Activated naive CD8-positive, alpha-beta T cell treated with anti-CD3 and anti-CD28 coated beads for 36 hours (primary cell): ENCODE measurements around the gene GAGE12J. TPM values are rescaled to one million over a fixed set of nuclear protein-coding genes. Genes with fewer than 3 reads are reported as not detected.
"Not testable (repeated sequence)": the region's sequence is repeated elsewhere in the genome, so short reads cannot be mapped to it uniquely, and the experiment has no call there.

Experiments used
- DNase-seq: peaks from one replicate; pipeline ENCODE4 v3.0.0; 2021
- H3K27ac Mint-ChIP-seq: one replicate; pipeline ENCODE4 v1.8.0; 2022; ENCODE audit warnings: mild to moderate bottlenecking, moderate library complexity, mixed read lengths
- H3K27me3 Mint-ChIP-seq: one replicate; pipeline ENCODE4 v1.8.0; 2022; ENCODE audit warnings: mild to moderate bottlenecking, mixed read lengths
- H3K36me3 Mint-ChIP-seq: one replicate; pipeline ENCODE4 v1.8.0; 2021; ENCODE audit warnings: mild to moderate bottlenecking, mixed read lengths
- H3K4me1 Mint-ChIP-seq: one replicate; pipeline ENCODE4 v1.8.0; 2021; ENCODE audit warnings: mixed read lengths
- H3K4me3 Mint-ChIP-seq: one replicate; pipeline ENCODE4 v1.8.0; 2022; ENCODE audit warnings: mild to moderate bottlenecking, moderate library complexity, mixed read lengths
- H3K9me3 Mint-ChIP-seq: one replicate; pipeline ENCODE4 v1.8.0; 2022; ENCODE audit warnings: mixed read lengths
- total RNA-seq, 2 experiments: library from RNA; stranded (reverse); gene quantifications; one replicate each; pipeline ENCODE4 v1.2.3, GENCODE V29; 2021

GAGE12J gene
- total RNA-seq, 2 experiments from 2014 or later: not detected

DNA sequence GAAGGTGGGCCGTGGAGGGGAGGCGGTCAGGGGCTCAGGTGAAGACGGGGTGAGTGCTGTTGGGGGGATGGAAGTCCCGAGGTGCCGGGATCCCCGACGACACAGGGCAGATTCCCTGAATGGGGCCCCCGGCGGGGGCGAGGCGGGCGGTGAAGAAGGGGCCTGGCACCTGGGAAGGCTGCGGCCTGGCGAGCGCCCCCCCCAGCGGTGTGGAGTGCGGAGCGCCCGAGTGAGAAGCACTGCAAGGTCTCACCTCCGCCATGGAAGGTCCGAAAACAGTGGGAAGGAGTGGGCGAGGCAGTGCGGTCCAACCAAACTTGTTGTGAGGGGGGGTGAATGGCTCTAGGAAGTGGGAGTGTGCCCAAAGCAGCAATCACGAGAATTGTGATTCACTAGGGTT is 19.6 kb downstream of the GAGE12J start:
- H3K4me1 Mint-ChIP-seq, H3K4me3 Mint-ChIP-seq, DNase-seq, H3K27me3 Mint-ChIP-seq, H3K27ac Mint-ChIP-seq, H3K9me3 Mint-ChIP-seq, H3K36me3 Mint-ChIP-seq: not testable (repeated sequence)

DNA sequence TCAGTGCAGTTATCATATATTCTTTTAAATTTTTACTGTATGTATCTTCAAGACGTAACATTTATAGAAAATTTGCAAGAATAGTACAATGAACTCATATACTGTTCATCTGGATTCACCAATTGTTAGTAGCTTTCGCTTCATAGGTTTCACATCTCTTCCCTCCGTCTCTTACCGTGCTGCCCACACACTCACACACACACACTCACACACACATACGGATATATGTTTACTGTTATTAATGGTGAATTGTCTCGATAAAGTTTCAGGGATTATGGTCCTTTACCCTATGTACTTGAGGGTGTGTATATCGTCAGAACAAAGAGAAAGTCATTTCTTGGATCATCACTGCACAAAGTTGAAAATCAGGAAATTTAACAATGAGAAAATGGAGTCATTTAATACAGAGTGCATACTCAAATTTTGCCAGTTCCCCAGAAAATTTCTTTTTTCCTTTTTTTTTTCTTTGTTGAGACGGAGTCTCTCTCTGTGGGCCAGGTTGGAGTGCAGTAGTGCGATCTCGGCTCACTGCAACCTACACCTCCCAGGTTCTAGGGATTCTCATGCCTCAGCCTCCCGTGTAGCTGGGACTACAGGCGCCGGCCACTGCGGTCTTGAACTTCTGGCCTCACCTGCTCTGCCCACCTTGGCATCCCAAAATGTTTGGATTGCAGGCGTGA is 22.8 kb downstream of the GAGE12J start:
- not testable (repeated sequence) for H3K27me3 Mint-ChIP-seq, H3K4me3 Mint-ChIP-seq, H3K9me3 Mint-ChIP-seq, H3K4me1 Mint-ChIP-seq, H3K36me3 Mint-ChIP-seq, DNase-seq, H3K27ac Mint-ChIP-seq

DNA sequence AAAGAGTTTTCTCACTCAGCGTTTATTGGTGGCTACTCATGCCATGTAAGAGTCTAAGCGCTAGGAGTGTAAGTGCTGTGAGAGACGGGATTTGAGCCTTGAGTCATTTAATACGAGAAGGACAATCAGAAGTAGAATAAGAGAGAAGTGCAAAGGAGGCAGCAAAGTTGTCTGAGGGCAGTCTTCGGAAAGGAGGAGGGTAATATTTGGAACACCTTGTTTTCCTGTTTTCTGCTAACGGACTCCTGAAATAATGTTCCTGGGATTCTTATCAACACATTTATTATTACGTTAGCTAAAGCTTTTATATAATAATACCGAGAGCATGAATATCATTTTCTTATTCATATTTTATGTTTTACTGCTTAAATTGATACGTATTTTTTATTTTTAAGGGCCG is 23.6 kb downstream of the GAGE12J start:
- H3K27ac Mint-ChIP-seq, H3K36me3 Mint-ChIP-seq, H3K4me1 Mint-ChIP-seq, H3K27me3 Mint-ChIP-seq, DNase-seq, H3K9me3 Mint-ChIP-seq, H3K4me3 Mint-ChIP-seq: not testable (repeated sequence)

DNA sequence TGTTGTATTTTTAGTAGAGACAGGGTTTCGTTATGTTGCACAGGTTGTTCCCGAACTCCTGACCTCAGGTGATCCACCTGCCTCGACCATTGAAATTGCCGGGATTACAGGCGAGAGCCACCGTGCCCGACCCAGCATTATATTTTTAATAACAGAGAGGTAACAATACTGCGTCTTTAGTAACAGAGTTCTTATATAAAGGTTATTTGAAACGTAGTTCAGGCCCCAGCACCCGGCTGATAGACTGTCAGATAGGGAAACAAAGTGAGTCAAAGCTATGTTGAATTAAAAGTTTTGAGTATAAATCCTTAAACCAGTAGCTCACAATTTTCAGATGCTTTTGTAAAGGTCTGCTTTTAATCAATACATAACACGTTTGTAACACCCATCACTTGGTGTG is 24.3 kb downstream of the GAGE12J start:
- H3K27ac Mint-ChIP-seq, H3K9me3 Mint-ChIP-seq, H3K27me3 Mint-ChIP-seq, DNase-seq, H3K4me3 Mint-ChIP-seq, H3K36me3 Mint-ChIP-seq, H3K4me1 Mint-ChIP-seq: not testable (repeated sequence)

Other genes with a start within 250 kb of the GAGE12J start
- gene PRAF2, start 248.0 kb upstream of the GAGE12J start, total RNA-seq: 10 to 100 TPM; 10.1 to 11.9 TPM
- gene WDR45, start 242.2 kb upstream of the GAGE12J start, total RNA-seq: 10 to 100 TPM; 23.7 to 31.1 TPM
- gene GPKOW, start 198.3 kb upstream of the GAGE12J start, total RNA-seq: 10 to 100 TPM; 19.9 to 20.0 TPM
- under 1 TPM; 0.47 to 0.88 TPM for gene MAGIX, start 159.3 kb upstream of the GAGE12J start, total RNA-seq
- 10 to 100 TPM; 46.8 to 48.2 TPM for gene PLP2, start 150.1 kb upstream of the GAGE12J start, total RNA-seq
- 10 to 100 TPM; 16.3 to 16.7 TPM for gene PRICKLE3, start 135.7 kb upstream of the GAGE12J start, total RNA-seq
- gene SYP, start 121.8 kb upstream of the GAGE12J start, total RNA-seq: 1 to 10 TPM; 4.4 to 4.6 TPM
- gene CACNA1F, start 88.7 kb upstream of the GAGE12J start, total RNA-seq: under 1 TPM; 0.72 to 0.85 TPM
- gene CCDC22, start 86.6 kb upstream of the GAGE12J start, total RNA-seq: 10 to 100 TPM; 18.3 to 18.9 TPM
- 10 to 100 TPM; 11.2 to 11.9 TPM for gene FOXP3, start 57.3 kb upstream of the GAGE12J start, total RNA-seq
- 1 to 10 TPM; 2.1 to 2.5 TPM for gene PPP1R3F, start 52.2 kb upstream of the GAGE12J start, total RNA-seq
- gene GAGE10, start 18.4 kb upstream of the GAGE12J start, total RNA-seq: not detected
- not detected for gene GAGE13, start 9.5 kb downstream of the GAGE12J start, total RNA-seq
- not detected for gene GAGE12C, start 210.1 kb downstream of the GAGE12J start, total RNA-seq
- not detected for gene GAGE12D, start 219.7 kb downstream of the GAGE12J start, total RNA-seq
- gene GAGE12E, start 229.3 kb downstream of the GAGE12J start, total RNA-seq: not detected
- not detected for gene GAGE12F, start 238.8 kb downstream of the GAGE12J start, total RNA-seq
- not detected for gene GAGE12G, start 248.4 kb downstream of the GAGE12J start, total RNA-seq